ENCODE data around the gene AFF2. TPM values are rescaled to one million over a fixed set of nuclear protein-coding genes. Genes with fewer than 3 reads are reported as not detected.

AFF2 gene
- total RNA-seq, 6 donors from 2014 or later = 6.1 to 17.4 (median 9.7) TPM

- H3K27me3 ChIP-seq = no peaks in the 10 kb centered on the region
- no peak overlapping the region for H3K4me3 ChIP-seq
- DNase-seq (no peak), ATAC-seq (ENCODE audit: low FRiP score in 2 of 2) (no peak)
- no peaks in the 10 kb centered on the region for H3K36me3 ChIP-seq
- 53 to 56% methylated on average over 4 of the region's 4 CpGs for WGBS, 2 donors
- H3K9me3 ChIP-seq = no peaks in the 10 kb centered on the region
- TF ChIP-seq CTCF (IDR thresholded peaks at IDR 0.05) = no peak
- no peak for TF ChIP-seq EP300 (IDR thresholded peaks at IDR 0.05)
- no peaks in the 10 kb centered on the region for H3K4me1 ChIP-seq
- H3K27ac ChIP-seq = no peak overlapping the region
Observed at GRCh38 chrX:149010013-149010852, 509.8 kb downstream of the AFF2 start.

GRCh38 chrX:149010853-149011224 lies 510.4 kb downstream of the AFF2 start:
- ATAC-seq (ENCODE audit: low FRiP score in 2 of 2) = no peak
- no peaks in the 10 kb centered on the region for H3K27me3 ChIP-seq
- 60 to 76% methylated on average over 5 of the region's 5 CpGs for WGBS, 2 donors
- no peaks in the 10 kb centered on the region for H3K36me3 ChIP-seq
- DNase-seq = no peak
- no peaks in the 10 kb centered on the region for H3K9me3 ChIP-seq
- TF ChIP-seq EP300 (IDR thresholded peaks at IDR 0.05) = no peak
- no peak for TF ChIP-seq POLR2A (IDR thresholded peaks at IDR 0.05)
- TF ChIP-seq CTCF (IDR thresholded peaks at IDR 0.05) = no peak
- no peak overlapping the region for H3K4me3 ChIP-seq
- H3K4me1 ChIP-seq = no peaks in the 10 kb centered on the region
- no peak overlapping the region for H3K27ac ChIP-seq

DNA sequence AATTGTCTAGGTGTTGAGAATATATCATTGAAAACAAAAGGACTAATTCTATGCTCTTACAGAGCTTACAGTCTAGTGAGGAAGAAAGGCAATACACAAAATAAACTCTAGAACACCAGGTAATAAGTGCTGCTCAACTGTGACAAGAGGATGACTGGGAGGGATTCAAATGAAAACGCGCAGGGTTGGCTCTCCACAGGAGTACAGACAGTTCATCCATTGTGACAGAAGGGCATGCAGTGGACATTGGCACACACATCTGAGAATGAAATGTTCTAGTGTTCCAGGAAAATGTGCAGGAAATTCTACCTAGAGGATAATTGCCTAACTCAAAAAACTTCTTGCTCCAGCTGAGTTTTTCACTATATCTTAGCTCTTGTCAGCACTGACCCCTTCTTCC lies 512.7 kb downstream of the AFF2 start:
- TF ChIP-seq EP300 (IDR thresholded peaks at IDR 0.05) = no peak
- TF ChIP-seq CTCF (IDR thresholded peaks at IDR 0.05) = no peak
- TF ChIP-seq POLR2A (IDR thresholded peaks at IDR 0.05) = no peak
- no peak for TF ChIP-seq POLR2AphosphoS5 (IDR thresholded peaks at IDR 0.05)
- WGBS, 2 donors = 84 to 89% methylated on average over 2 of the region's 2 CpGs
- ATAC-seq (ENCODE audit: low FRiP score in 2 of 2) (no peak), DNase-seq (no peak)
- Histone ChIP-seq H3K36me3 (no peaks in the 10 kb centered on the region), H3K27ac (no peak overlapping the region), H3K4me3 (no peak overlapping the region), H3K27me3 (no peaks in the 10 kb centered on the region), H3K9me3 (no peaks in the 10 kb centered on the region), H3K4me1 (no peaks in the 10 kb centered on the region)

- 72 to 79% methylated on average over 2 of the region's 2 CpGs for WGBS, 2 donors
- DNase-seq (no peak), ATAC-seq (ENCODE audit: low FRiP score in 2 of 2) (no peak)
- H3K27me3 ChIP-seq = no peaks in the 10 kb centered on the region
- no peaks in the 10 kb centered on the region for H3K4me1 ChIP-seq
- peaks cover 0 to 13% (median 0%) of the 10 kb centered on the region in 4 donors for H3K9me3 ChIP-seq
- H3K36me3 ChIP-seq = no peaks in the 10 kb centered on the region
- no peak overlapping the region for H3K4me3 ChIP-seq
- TF ChIP-seq POLR2A (IDR thresholded peaks at IDR 0.05) = no peak
- no peak for TF ChIP-seq EP300 (IDR thresholded peaks at IDR 0.05)
- TF ChIP-seq POLR2AphosphoS5 (IDR thresholded peaks at IDR 0.05) = no peak
- no peak for TF ChIP-seq CTCF (IDR thresholded peaks at IDR 0.05)
- H3K27ac ChIP-seq = no peak overlapping the region
Observed at GRCh38 chrX:149021159-149021558, 520.7 kb downstream of the AFF2 start.

- WGBS, 2 donors = 62 to 73% methylated on average over 2 of the region's 2 CpGs
Observed at GRCh38 chrX:149022485-149022884, 522.1 kb downstream of the AFF2 start.

More at GRCh38 chrX:149022485-149022884, 522.1 kb downstream of the AFF2 start:
- DNase-seq (no peak), ATAC-seq (ENCODE audit: low FRiP score in 2 of 2) (no peak)
- Histone ChIP-seq H3K9me3 (peaks cover 0 to 13% (median 0%) of the 10 kb centered on the region in 4 donors), H3K4me3 (no peak overlapping the region), H3K36me3 (no peaks in the 10 kb centered on the region), H3K4me1 (no peaks in the 10 kb centered on the region), H3K27me3 (no peaks in the 10 kb centered on the region), H3K27ac (no peak overlapping the region)
- TF ChIP-seq EP300 (IDR thresholded peaks at IDR 0.05) = no peak
- TF ChIP-seq CTCF (IDR thresholded peaks at IDR 0.05) = no peak
- no peak for TF ChIP-seq POLR2AphosphoS5 (IDR thresholded peaks at IDR 0.05)
- no peak for TF ChIP-seq POLR2A (IDR thresholded peaks at IDR 0.05)

Measured in upper lobe of left lung (tissue), 6 donors.